ENCODE data around the gene WIPF1.

DNA sequence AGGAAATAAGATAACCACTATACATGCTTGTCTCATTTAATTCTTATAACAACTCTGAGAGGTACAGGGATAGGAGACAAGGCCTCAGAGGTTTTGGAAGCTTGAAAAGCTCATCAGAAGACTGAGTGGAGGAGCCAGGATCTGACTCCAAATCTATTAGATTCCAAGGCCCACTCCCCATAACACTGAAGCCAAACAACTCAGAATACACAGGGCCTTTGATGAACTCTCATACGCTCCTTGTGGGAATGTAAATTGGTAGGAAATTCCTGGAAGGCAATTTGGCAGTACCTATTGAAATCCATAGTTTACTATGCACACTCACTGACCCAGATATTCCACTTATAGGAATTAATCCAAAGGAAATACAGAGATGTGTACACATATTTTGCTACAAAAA lies 27.9 kb downstream of the WIPF1 start:
- TF ChIP-seq, protein P1, sequence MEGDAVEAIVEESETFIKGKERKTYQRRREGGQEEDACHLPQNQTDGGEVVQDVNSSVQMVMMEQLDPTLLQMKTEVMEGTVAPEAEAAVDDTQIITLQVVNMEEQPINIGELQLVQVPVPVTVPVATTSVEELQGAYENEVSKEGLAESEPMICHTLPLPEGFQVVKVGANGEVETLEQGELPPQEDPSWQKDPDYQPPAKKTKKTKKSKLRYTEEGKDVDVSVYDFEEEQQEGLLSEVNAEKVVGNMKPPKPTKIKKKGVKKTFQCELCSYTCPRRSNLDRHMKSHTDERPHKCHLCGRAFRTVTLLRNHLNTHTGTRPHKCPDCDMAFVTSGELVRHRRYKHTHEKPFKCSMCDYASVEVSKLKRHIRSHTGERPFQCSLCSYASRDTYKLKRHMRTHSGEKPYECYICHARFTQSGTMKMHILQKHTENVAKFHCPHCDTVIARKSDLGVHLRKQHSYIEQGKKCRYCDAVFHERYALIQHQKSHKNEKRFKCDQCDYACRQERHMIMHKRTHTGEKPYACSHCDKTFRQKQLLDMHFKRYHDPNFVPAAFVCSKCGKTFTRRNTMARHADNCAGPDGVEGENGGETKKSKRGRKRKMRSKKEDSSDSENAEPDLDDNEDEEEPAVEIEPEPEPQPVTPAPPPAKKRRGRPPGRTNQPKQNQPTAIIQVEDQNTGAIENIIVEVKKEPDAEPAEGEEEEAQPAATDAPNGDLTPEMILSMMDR (IDR thresholded peaks at IDR 0.05), result no peak
- no peak for TF ChIP-seq POLR2A (IDR thresholded peaks at IDR 0.05)

Measured in esophagus squamous epithelium (tissue), 4 donors.